ENCODE data around the gene ULBP1.
"Not testable (repeated sequence)": the region's sequence is repeated elsewhere in the genome, so short reads cannot be mapped to it uniquely, and the experiment has no call there.

Gene ULBP1

DNA sequence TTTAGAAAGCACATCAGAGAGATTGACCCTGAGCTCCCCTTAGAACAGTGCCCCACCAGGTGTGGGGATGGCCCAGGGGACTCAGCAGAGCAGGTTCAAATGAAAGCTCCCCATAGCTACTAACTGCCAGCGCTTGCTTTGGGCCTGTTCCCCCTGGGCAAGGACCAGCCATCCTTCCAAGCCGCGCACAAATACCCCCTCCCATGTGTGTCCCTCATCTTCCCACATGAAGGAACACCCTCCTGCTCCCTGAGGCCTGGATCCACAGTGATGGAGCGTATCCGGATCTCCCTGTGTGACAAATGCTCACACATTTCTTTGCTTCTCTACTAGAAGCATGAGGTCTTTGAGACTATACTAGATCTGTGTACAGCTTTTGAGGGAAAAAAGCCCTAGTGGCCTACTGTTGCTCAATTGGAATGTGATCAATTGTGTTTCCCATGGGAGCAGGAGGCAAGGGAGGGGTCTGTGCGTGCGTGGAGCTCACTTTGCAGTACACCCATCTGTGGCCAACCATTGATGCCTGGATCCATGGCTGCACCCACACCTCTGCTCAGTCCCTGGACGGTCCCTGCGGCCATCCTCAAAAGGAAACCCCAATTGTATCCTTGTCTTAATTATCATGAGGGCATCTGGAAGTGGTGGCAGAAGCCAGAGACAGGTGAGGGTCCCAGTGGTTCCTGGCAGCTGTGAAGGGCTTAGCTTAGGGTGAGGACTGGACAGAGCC lies 39.4 kb upstream of the ULBP1 start:
- no peak overlapping the region for H2BK5ac ChIP-seq (ENCODE audit: low read length)
- no peaks in the 10 kb centered on the region for H3K79me2 ChIP-seq (ENCODE audit: control insufficient read depth, insufficient read depth, low read length)
- H3K9ac ChIP-seq (ENCODE audit: low read length): no peak overlapping the region
- no CpG with 5 or more reads among the region's 9 CpGs for WGBS (ENCODE audit: extremely low coverage, insufficient coverage, low lambda C conversion rate)
- DNase-seq: no peak
- H3K4me1 ChIP-seq (ENCODE audit: control insufficient read depth, low read depth, low read length): no peaks in the 10 kb centered on the region
- no peak overlapping the region for H4K5ac ChIP-seq (ENCODE audit: low read length)
- H3K18ac ChIP-seq (ENCODE audit: low read length): no peak overlapping the region
- H3K27me3 ChIP-seq (ENCODE audit: insufficient read depth, low read length, poor library complexity): peaks cover 33% of the 10 kb centered on the region
- H3K36me3 ChIP-seq (ENCODE audit: control insufficient read depth, insufficient read depth, low read length): no peaks in the 10 kb centered on the region
- H3K27ac ChIP-seq (ENCODE audit: low read depth, low read length): no peak overlapping the region
- no peak overlapping the region for H3K23ac ChIP-seq (ENCODE audit: low read length)
- no peak overlapping the region for H3K4me2 ChIP-seq (ENCODE audit: low read length)
- H4K8ac ChIP-seq (ENCODE audit: low read depth, low read length): no peak overlapping the region
- H2BK120ac ChIP-seq (ENCODE audit: low read depth, low read length): no peak overlapping the region
- no peak overlapping the region for H2BK15ac ChIP-seq (replicated peaks; ENCODE audit: low read depth)
- H2AK5ac ChIP-seq (ENCODE audit: low read length): no peak overlapping the region
- H3K4ac ChIP-seq (ENCODE audit: low read depth, low read length): no peak overlapping the region
- no peak overlapping the region for H3K56ac ChIP-seq (ENCODE audit: low read length)
- H3K79me1 ChIP-seq (ENCODE audit: low read length): no peaks in the 10 kb centered on the region
- no peak overlapping the region for H3K4me3 ChIP-seq (ENCODE audit: low read length)

DNA sequence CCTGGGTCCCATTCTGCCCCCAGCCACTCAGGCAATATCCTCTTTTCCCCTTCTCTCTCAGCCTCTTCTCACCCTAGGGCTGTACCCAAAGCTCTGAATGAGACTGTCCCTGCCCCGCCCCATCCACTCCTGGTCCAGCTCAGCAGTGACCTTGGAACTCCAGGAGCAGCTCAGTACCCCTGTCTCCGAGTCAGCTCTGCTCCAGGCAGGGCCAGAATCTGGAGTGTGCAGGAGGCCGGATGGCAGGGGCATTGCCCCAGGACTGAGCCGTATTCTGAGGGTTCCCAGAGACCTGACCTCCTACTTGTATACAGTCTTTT lies 38.9 kb upstream of the ULBP1 start:
- no peak overlapping the region for H4K5ac ChIP-seq (ENCODE audit: low read length)
- H2AK5ac ChIP-seq (ENCODE audit: low read length): no peak overlapping the region
- no CpG with 5 or more reads among the region's 4 CpGs for WGBS (ENCODE audit: extremely low coverage, insufficient coverage, low lambda C conversion rate)
- H3K4ac ChIP-seq (ENCODE audit: low read depth, low read length): no peak overlapping the region
- H3K27ac ChIP-seq (ENCODE audit: low read depth, low read length): no peak overlapping the region
- H2BK5ac ChIP-seq (ENCODE audit: low read length): no peak overlapping the region
- H3K4me3 ChIP-seq (ENCODE audit: low read length): no peak overlapping the region
- no peak overlapping the region for H4K8ac ChIP-seq (ENCODE audit: low read depth, low read length)
- no peak for DNase-seq
- no peak overlapping the region for H3K23ac ChIP-seq (ENCODE audit: low read length)
- no peak overlapping the region for H3K9ac ChIP-seq (ENCODE audit: low read length)
- H3K18ac ChIP-seq (ENCODE audit: low read length): no peak overlapping the region
- peaks cover 33% of the 10 kb centered on the region for H3K27me3 ChIP-seq (ENCODE audit: insufficient read depth, low read length, poor library complexity)
- H3K79me1 ChIP-seq (ENCODE audit: low read length): no peaks in the 10 kb centered on the region
- no peaks in the 10 kb centered on the region for H3K79me2 ChIP-seq (ENCODE audit: control insufficient read depth, insufficient read depth, low read length)
- no peaks in the 10 kb centered on the region for H3K36me3 ChIP-seq (ENCODE audit: control insufficient read depth, insufficient read depth, low read length)
- H2BK120ac ChIP-seq (ENCODE audit: low read depth, low read length): no peak overlapping the region
- no peak overlapping the region for H3K4me2 ChIP-seq (ENCODE audit: low read length)
- H3K56ac ChIP-seq (ENCODE audit: low read length): no peak overlapping the region
- H3K4me1 ChIP-seq (ENCODE audit: control insufficient read depth, low read depth, low read length): no peaks in the 10 kb centered on the region
- H2BK15ac ChIP-seq (replicated peaks; ENCODE audit: low read depth): no peak overlapping the region

DNA sequence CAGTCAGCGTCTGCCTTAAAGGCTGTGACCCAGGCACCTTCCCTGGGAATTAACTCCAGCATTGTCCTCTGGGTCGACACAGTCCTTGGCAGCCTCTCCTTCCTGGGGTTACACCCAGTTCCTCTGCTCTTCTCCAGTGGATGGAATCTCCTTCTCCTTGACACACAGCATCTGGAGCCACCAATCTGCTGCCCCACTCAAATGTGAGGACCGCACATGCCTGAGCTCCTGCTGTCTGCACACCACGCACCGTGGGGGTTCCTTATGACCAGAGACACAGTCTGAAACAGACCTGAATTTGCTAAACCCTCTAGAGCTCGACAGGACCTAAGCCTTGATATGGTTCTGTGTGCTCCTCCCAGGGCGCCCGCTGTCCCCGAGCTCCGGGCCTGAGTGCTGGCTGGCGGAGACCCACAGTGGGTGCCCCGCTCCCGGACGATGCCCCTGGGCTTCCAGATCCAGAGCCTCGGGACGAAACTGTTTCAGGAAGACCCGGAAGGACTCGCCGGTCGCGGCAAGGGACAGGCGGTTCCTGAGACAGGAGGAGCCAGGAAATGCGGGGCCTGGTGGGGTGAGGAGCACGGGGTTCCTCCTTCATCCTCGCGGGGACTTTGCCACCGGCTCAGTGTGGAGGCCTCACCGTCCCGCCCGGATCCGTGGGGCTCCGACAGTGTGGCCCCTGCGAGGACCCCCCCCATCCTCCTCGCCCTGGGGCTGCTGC lies 38.3 kb upstream of the ULBP1 start:
- no peaks in the 10 kb centered on the region for H3K36me3 ChIP-seq (ENCODE audit: control insufficient read depth, insufficient read depth, low read length)
- no peak overlapping the region for H3K27ac ChIP-seq (ENCODE audit: low read depth, low read length)
- WGBS (ENCODE audit: extremely low coverage, insufficient coverage, low lambda C conversion rate): no CpG with 5 or more reads among the region's 34 CpGs
- H3K9ac ChIP-seq (ENCODE audit: low read length): peak overlapping the region; percentile 56
- no peak overlapping the region for H2AK5ac ChIP-seq (ENCODE audit: low read length)
- H3K18ac ChIP-seq (ENCODE audit: low read length): no peak overlapping the region
- H2BK120ac ChIP-seq (ENCODE audit: low read depth, low read length): no peak overlapping the region
- H3K79me2 ChIP-seq (ENCODE audit: control insufficient read depth, insufficient read depth, low read length): no peaks in the 10 kb centered on the region
- peak overlapping the region; percentile 50 for H3K4me2 ChIP-seq (ENCODE audit: low read length)
- no peak overlapping the region for H3K4me3 ChIP-seq (ENCODE audit: low read length)
- no peak overlapping the region for H4K5ac ChIP-seq (ENCODE audit: low read length)
- H2BK15ac ChIP-seq (replicated peaks; ENCODE audit: low read depth): no peak overlapping the region
- peaks cover 33% of the 10 kb centered on the region for H3K27me3 ChIP-seq (ENCODE audit: insufficient read depth, low read length, poor library complexity)
- no peak for DNase-seq
- no peaks in the 10 kb centered on the region for H3K79me1 ChIP-seq (ENCODE audit: low read length)
- peak overlapping the region; percentile 67 for H3K56ac ChIP-seq (ENCODE audit: low read length)
- H4K8ac ChIP-seq (ENCODE audit: low read depth, low read length): no peak overlapping the region
- H3K4ac ChIP-seq (ENCODE audit: low read depth, low read length): no peak overlapping the region
- no peaks in the 10 kb centered on the region for H3K4me1 ChIP-seq (ENCODE audit: control insufficient read depth, low read depth, low read length)
- no peak overlapping the region for H3K23ac ChIP-seq (ENCODE audit: low read length)
- H2BK5ac ChIP-seq (ENCODE audit: low read length): no peak overlapping the region

DNA sequence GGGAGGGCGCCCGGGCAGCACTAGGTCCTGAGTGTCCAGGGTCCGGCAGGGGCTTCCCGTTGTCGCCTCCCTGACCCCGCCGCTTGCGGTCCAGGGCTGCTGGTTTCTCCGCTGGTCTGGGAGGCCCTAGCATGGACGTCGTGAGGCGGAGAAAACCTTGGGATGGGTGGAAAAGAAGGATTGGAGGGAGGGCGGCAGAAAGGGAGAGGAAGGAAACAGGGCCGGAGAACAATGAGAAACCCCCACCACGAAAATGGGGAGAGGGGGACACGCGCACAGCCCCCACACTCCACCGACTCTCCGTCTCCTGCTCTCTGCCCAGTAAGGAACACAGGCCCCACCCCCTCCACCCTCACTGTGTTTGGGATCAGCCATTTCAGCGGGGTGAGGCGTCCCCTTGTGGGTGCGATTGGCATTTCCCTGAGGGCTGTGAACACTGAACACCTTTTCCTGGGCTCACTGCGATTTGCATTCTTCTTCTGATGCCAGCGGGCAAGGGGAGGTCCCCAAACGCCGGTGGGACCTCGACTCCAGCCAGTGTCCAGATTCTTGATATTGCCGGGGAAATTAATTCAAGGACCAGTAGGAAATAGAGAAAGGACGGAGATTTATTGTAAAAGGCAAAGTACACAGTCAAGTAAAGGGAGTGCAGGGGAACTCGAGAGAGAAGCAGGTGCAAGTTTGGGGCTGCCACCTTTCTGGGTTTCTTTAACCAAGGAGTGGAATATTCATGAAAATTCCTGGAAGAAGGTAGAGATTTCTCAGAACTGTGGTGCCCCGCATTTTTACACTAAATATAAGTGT lies 37.6 kb upstream of the ULBP1 start:
- Histone ChIP-seq H3K4me3 (ENCODE audit: low read length) (no peak overlapping the region), H4K8ac (ENCODE audit: low read depth, low read length) (no peak overlapping the region), H3K4me2 (ENCODE audit: low read length) (peak overlapping the region; percentile 50), H3K56ac (ENCODE audit: low read length) (peak overlapping the region; percentile 67), H3K9ac (ENCODE audit: low read length) (peak overlapping the region; percentile 56), H2BK5ac (ENCODE audit: low read length) (no peak overlapping the region), H4K5ac (ENCODE audit: low read length) (no peak overlapping the region), H3K27me3 (ENCODE audit: insufficient read depth, low read length, poor library complexity) (peaks cover 29% of the 10 kb centered on the region), H3K23ac (ENCODE audit: low read length) (no peak overlapping the region), H2BK120ac (ENCODE audit: low read depth, low read length) (no peak overlapping the region), H2BK15ac (replicated peaks; ENCODE audit: low read depth) (no peak overlapping the region), H3K4ac (ENCODE audit: low read depth, low read length) (no peak overlapping the region), H3K79me1 (ENCODE audit: low read length) (no peaks in the 10 kb centered on the region), H2AK5ac (ENCODE audit: low read length) (no peak overlapping the region), H3K79me2 (ENCODE audit: control insufficient read depth, insufficient read depth, low read length) (no peaks in the 10 kb centered on the region), H3K4me1 (ENCODE audit: control insufficient read depth, low read depth, low read length) (no peaks in the 10 kb centered on the region), H3K27ac (ENCODE audit: low read depth, low read length) (no peak overlapping the region), H3K36me3 (ENCODE audit: control insufficient read depth, insufficient read depth, low read length) (no peaks in the 10 kb centered on the region), H3K18ac (ENCODE audit: low read length) (no peak overlapping the region)
- peak; percentile 82 for DNase-seq
- no CpG with 5 or more reads among the region's 31 CpGs for WGBS (ENCODE audit: extremely low coverage, insufficient coverage, low lambda C conversion rate)

DNA sequence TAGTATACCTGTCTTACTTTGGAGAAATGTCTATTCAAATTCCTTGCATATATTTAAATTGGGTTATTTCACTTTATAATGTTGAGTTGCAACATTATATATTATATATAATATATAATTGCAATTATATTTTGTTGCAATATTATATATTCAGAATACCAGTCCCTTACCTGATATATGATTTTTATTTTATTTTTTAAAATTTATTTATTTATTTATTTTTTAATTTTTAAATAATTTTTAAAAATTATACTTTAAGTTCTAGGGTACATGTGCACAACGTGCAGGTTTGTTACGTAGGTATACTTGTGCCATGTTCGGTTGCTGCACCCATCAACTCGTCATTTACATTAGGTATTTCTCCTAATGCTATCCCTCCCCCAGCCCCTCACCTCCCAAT lies 36.7 kb upstream of the ULBP1 start:
- not testable (repeated sequence) for H4K5ac ChIP-seq (ENCODE audit: low read length); H3K79me2 ChIP-seq (ENCODE audit: control insufficient read depth, insufficient read depth, low read length); H2AK5ac ChIP-seq (ENCODE audit: low read length); DNase-seq; H3K56ac ChIP-seq (ENCODE audit: low read length); H3K9ac ChIP-seq (ENCODE audit: low read length); H2BK5ac ChIP-seq (ENCODE audit: low read length); H3K4ac ChIP-seq (ENCODE audit: low read depth, low read length); H3K4me2 ChIP-seq (ENCODE audit: low read length); H3K27ac ChIP-seq (ENCODE audit: low read depth, low read length); H4K8ac ChIP-seq (ENCODE audit: low read depth, low read length); H3K18ac ChIP-seq (ENCODE audit: low read length); H3K4me1 ChIP-seq (ENCODE audit: control insufficient read depth, low read depth, low read length); H3K79me1 ChIP-seq (ENCODE audit: low read length); H2BK120ac ChIP-seq (ENCODE audit: low read depth, low read length); H3K4me3 ChIP-seq (ENCODE audit: low read length); H3K23ac ChIP-seq (ENCODE audit: low read length); H2BK15ac ChIP-seq (replicated peaks; ENCODE audit: low read depth); H3K36me3 ChIP-seq (ENCODE audit: control insufficient read depth, insufficient read depth, low read length)
- WGBS (ENCODE audit: extremely low coverage, insufficient coverage, low lambda C conversion rate): no CpG with 5 or more reads among the region's 4 CpGs
- peaks cover 25% of the 10 kb centered on the region for H3K27me3 ChIP-seq (ENCODE audit: insufficient read depth, low read length, poor library complexity)

Measured in mesendoderm (in vitro differentiated cells).